ENCODE measurements around the gene TRAF7.

GRCh38 chr16:2158262-2158638, 2.7 kb downstream of the TRAF7 start:
- TF ChIP-seq GATA2 (IDR thresholded peaks at IDR 0.05; ENCODE audit: low read depth, low read length): no peak
- no peak for TF ChIP-seq GATA3 (IDR thresholded peaks at IDR 0.05; ENCODE audit: low read depth, low read length)

Data from SH-SY5Y (cell line).